SU-DHL-6 (cell line): ENCODE results near the gene C5orf58.

ENCODE experiments used
- H2AFZ ChIP-seq: fragments of 200-600 bp; sonication (generic); 2 replicates; pipeline ENCODE4 v1.6.1; 2014; ENCODE audit warnings: low read depth, mild to moderate bottlenecking, moderate library complexity, mixed read lengths, antibody characterized with exemption, low read length; ENCODE audit not compliant: severe bottlenecking
- H3F3A ChIP-seq: fragments of 200-600 bp; shearing (Covaris generic); 2 replicates; pipeline ENCODE4 v1.6.0; 2016; ENCODE audit warnings: antibody characterized with exemption, mild to moderate bottlenecking; ENCODE audit not compliant: insufficient read depth
- H3K27ac ChIP-seq: fragments of 200-600 bp; sonication (generic); 2 replicates; pipeline ENCODE4 v1.5.1; 2016; ENCODE audit warnings: low read depth, mild to moderate bottlenecking, low read length, moderate library complexity, mixed read lengths
- H3K27me3 ChIP-seq: fragments of 200-600 bp; sonication (generic), shearing (Covaris generic); 2 replicates; pipeline ENCODE4 v1.6.0; 2014; ENCODE audit warnings: mild to moderate bottlenecking, low read length
- H3K36me3 ChIP-seq: fragments of 200-600 bp; sonication (generic); 2 replicates; pipeline ENCODE4 v1.6.1; 2014; ENCODE audit warnings: mild to moderate bottlenecking, low read length, mixed read lengths
- H3K4me2 ChIP-seq: fragments of 300-600, 200-600 bp; shearing (Covaris generic), sonication (generic); 2 replicates; pipeline ENCODE4 v1.6.0; 2014; ENCODE audit warnings: low read length, low read depth, mild to moderate bottlenecking; ENCODE audit not compliant: poor library complexity, severe bottlenecking
- H3K4me3 ChIP-seq: fragments of 200-600 bp; sonication (generic); 2 replicates; pipeline ENCODE4 v1.5.1; 2014; ENCODE audit warnings: antibody characterized with exemption, low read length, mild to moderate bottlenecking, mixed read lengths; ENCODE audit not compliant: insufficient read depth, poor library complexity, severe bottlenecking
- H3K79me2 ChIP-seq: fragments of 200-600 bp; sonication (generic); 2 replicates; pipeline ENCODE4 v1.6.1; 2014; ENCODE audit warnings: mild to moderate bottlenecking, low read length, moderate library complexity; ENCODE audit not compliant: insufficient read depth
- H3K9ac ChIP-seq: fragments of 200-600 bp; sonication (generic); 2 replicates; pipeline ENCODE4 v1.7.0; 2014; ENCODE audit warnings: mild to moderate bottlenecking, low read length
- H3K9me2 ChIP-seq: fragments of 200-600 bp; sonication (generic); replicated peaks from 2 replicates; pipeline ENCODE4 v1.6.1; 2014; ENCODE audit warnings: low read length; ENCODE audit not compliant: insufficient read depth
- H3K9me3 ChIP-seq: fragments of 200-600 bp; sonication (generic); 2 replicates; pipeline ENCODE4 v1.6.1; 2014; ENCODE audit warnings: low read length, mixed read lengths; ENCODE audit not compliant: insufficient read depth
- H4K20me1 ChIP-seq: fragments of 200-600 bp; sonication (generic); 2 replicates; pipeline ENCODE4 v1.6.1; 2014; ENCODE audit warnings: low read depth, mild to moderate bottlenecking, antibody characterized with exemption, low read length, moderate library complexity, mixed read lengths
- EZH2phosphoT487 ChIP-seq: fragments of 200-600 bp; sonication (generic), shearing (Covaris generic); conservative IDR thresholded peaks from 2 replicates; pipeline ENCODE4 v1.6.1; 2018; ENCODE audit warnings: mild to moderate bottlenecking, antibody characterized with exemption, low read length, moderate library complexity, mixed read lengths
- TF ChIP-seq, protein P1 (sequence below): fragments of 200-600 bp; sonication (generic); IDR thresholded peaks from one replicate; pipeline ENCODE4 v1.5.1; 2017; ENCODE audit warnings: antibody characterized with exemption, mild to moderate bottlenecking, low read length, moderate library complexity; ENCODE audit not compliant: insufficient read depth, poor library complexity, severe bottlenecking

C5orf58 gene

GRCh38 chr5:170252720-170253350, 20.1 kb downstream of the C5orf58 start:
- H3K9me3 ChIP-seq, result no peaks in the 10 kb centered on the region
- H3K9ac ChIP-seq, result no peak overlapping the region
- no peaks in the 10 kb centered on the region for H3F3A ChIP-seq
- H3K4me3 ChIP-seq, result no peak overlapping the region
- TF ChIP-seq, protein P1, sequence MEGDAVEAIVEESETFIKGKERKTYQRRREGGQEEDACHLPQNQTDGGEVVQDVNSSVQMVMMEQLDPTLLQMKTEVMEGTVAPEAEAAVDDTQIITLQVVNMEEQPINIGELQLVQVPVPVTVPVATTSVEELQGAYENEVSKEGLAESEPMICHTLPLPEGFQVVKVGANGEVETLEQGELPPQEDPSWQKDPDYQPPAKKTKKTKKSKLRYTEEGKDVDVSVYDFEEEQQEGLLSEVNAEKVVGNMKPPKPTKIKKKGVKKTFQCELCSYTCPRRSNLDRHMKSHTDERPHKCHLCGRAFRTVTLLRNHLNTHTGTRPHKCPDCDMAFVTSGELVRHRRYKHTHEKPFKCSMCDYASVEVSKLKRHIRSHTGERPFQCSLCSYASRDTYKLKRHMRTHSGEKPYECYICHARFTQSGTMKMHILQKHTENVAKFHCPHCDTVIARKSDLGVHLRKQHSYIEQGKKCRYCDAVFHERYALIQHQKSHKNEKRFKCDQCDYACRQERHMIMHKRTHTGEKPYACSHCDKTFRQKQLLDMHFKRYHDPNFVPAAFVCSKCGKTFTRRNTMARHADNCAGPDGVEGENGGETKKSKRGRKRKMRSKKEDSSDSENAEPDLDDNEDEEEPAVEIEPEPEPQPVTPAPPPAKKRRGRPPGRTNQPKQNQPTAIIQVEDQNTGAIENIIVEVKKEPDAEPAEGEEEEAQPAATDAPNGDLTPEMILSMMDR, result no peak
- no peak for TF ChIP-seq EZH2phosphoT487
- no peaks in the 10 kb centered on the region for H3K36me3 ChIP-seq
- H2AFZ ChIP-seq, result no peak overlapping the region
- no peaks in the 10 kb centered on the region for H3K27me3 ChIP-seq
- H4K20me1 ChIP-seq, result no peaks in the 10 kb centered on the region
- no peaks in the 10 kb centered on the region for H3K9me2 ChIP-seq
- no peak overlapping the region for H3K4me2 ChIP-seq
- no peaks in the 10 kb centered on the region for H3K79me2 ChIP-seq
- no peak overlapping the region for H3K27ac ChIP-seq

DNA sequence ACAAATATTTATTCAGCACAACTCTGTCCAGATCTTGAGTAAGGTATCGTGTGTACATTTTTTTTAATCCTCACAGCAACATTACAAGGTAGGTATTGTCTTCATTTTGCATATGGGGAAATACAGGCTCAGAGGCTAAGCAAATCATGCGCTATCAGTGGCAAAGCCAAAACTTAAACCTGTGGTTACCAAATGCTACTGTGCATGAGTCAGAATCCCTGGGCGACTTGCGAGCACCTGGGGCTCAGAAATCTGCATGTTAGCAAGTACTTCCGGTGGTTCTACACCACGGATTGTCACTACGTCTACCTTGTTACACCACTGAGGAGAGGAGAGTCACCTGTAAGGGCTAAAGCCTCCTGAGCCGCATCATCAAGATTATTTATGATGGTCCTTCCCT, 21.3 kb downstream of the C5orf58 start:
- Histone ChIP-seq H3K27ac (no peak overlapping the region), H3F3A (no peaks in the 10 kb centered on the region), H3K9me2 (no peaks in the 10 kb centered on the region), H3K79me2 (no peaks in the 10 kb centered on the region), H3K4me3 (no peak overlapping the region), H3K9ac (no peak overlapping the region), H3K9me3 (no peaks in the 10 kb centered on the region), H2AFZ (no peak overlapping the region), H3K4me2 (no peak overlapping the region), H3K36me3 (no peaks in the 10 kb centered on the region), H3K27me3 (no peaks in the 10 kb centered on the region), H4K20me1 (no peaks in the 10 kb centered on the region)
- TF ChIP-seq, protein P1, result no peak
- TF ChIP-seq EZH2phosphoT487, result no peak

DNA sequence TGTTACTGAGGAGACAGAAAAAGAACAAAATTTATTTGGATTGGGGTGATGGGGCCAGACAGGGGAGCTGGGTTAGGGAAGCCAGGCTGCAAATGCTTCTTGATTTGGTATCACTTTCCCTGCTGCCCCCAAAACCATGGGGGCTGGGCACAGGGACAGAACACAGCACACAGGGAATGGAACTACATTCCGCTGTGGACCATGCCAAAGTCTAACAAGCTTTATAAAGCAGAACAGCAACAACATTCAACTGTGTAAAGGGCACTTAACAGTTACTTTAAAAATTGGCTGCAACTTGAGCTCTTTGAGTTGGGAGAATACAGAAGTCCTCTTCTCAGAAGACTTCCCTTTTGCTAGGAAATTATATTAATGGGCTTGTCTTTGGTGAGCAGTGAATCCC, 23.8 kb downstream of the C5orf58 start:
- Histone ChIP-seq H3K9me3 (no peaks in the 10 kb centered on the region), H3K79me2 (no peaks in the 10 kb centered on the region), H3K36me3 (no peaks in the 10 kb centered on the region), H3K4me2 (no peak overlapping the region), H3K9ac (no peak overlapping the region), H4K20me1 (no peaks in the 10 kb centered on the region), H3F3A (no peaks in the 10 kb centered on the region), H3K9me2 (no peaks in the 10 kb centered on the region), H3K27ac (no peak overlapping the region), H3K4me3 (no peak overlapping the region), H3K27me3 (no peaks in the 10 kb centered on the region), H2AFZ (no peak overlapping the region)
- TF ChIP-seq, protein P1, result no peak
- no peak for TF ChIP-seq EZH2phosphoT487
